Vagina (tissue), 2 donors: ENCODE results near the gene PARPBP.

Experiments used
- CTCF ChIP-seq, 3 experiments: fragments of 450-650 bp in 2 of 3; fragments of 200-600 bp in 1 of 3; sonication (generic) in 1 of 3; IDR thresholded peaks; one replicate each; pipeline ENCODE4 v1.5.1; 2017 to 2019; ENCODE audit warnings: antibody characterized with exemption in 3 of 3, mild to moderate bottlenecking in 2 of 3, moderate library complexity in 2 of 3
- POLR2A ChIP-seq, 2 donors: fragments of 450-650 bp; IDR thresholded peaks; one replicate each; pipeline ENCODE4 v1.6.1; 2017; ENCODE audit warnings: antibody characterized with exemption in 2 of 2, mild to moderate bottlenecking in 2 of 2, moderate library complexity in 2 of 2

DNA sequence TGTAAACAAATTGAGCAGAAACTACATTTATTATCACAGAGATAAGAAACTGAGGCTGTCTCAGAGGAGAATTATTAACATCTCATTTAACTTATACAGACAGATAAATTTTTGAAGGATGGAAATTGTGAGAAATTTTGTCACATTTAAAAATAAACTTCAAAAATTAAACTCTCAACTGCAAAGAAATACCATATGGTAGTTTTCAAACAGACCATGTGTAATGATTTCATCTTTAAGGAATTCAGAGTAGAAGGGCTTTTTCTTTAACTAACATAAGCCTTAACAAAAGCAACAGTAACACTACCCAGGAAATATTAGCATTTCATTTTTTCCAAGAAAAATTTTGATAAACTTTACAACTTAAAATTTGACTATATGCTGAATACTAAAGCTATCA, 26.7 kb upstream of the PARPBP start:
- TF ChIP-seq CTCF (IDR thresholded peaks at IDR 0.05): no peak
- TF ChIP-seq POLR2A (IDR thresholded peaks at IDR 0.05): no peak
